Hepatocyte (in vitro differentiated cells): ENCODE results near the gene SURF1. TPM values are rescaled to one million over a fixed set of nuclear protein-coding genes. Genes with fewer than 3 reads are reported as not detected.
"Not testable (repeated sequence)": the region's sequence is repeated elsewhere in the genome, so short reads cannot be mapped to it uniquely, and the experiment has no call there.

ENCODE experiments used
- DNase-seq: peaks from one replicate; pipeline ENCODE4 v3.0.0-alpha.2; 2016; ENCODE audit warnings: low spot score
- H2AFZ ChIP-seq: fragments of 200-600 bp; sonication (generic); 2 replicates; pipeline ENCODE4 v1.6.0; 2016; ENCODE audit warnings: antibody characterized with exemption, mild to moderate bottlenecking
- H3K27ac ChIP-seq: fragments of 200-600 bp; sonication (generic); 2 replicates; pipeline ENCODE4 v1.5.1; 2016; ENCODE audit warnings: mild to moderate bottlenecking
- H3K27me3 ChIP-seq: fragments of 200-600 bp; sonication (generic); 2 replicates; pipeline ENCODE4 v1.6.1; 2016
- H3K36me3 ChIP-seq: fragments of 200-600 bp; sonication (generic); replicated peaks from 2 replicates; pipeline ENCODE4 v1.5.1; 2016; ENCODE audit warnings: low read depth; ENCODE audit not compliant: insufficient read depth
- H3K4me1 ChIP-seq: fragments of 200-600 bp; sonication (generic); 2 replicates; pipeline ENCODE4 v1.5.1; 2016; ENCODE audit warnings: mild to moderate bottlenecking, moderate library complexity; ENCODE audit not compliant: insufficient read depth
- H3K4me2 ChIP-seq: fragments of 200-600 bp; sonication (generic); 2 replicates; pipeline ENCODE4 v1.6.0; 2016
- H3K4me3 ChIP-seq: fragments of 200-600 bp; sonication (generic); 2 replicates; pipeline ENCODE4 v1.5.1; 2016; ENCODE audit warnings: mild to moderate bottlenecking
- H3K79me2 ChIP-seq: fragments of 200-600 bp; sonication (generic); 2 replicates; pipeline ENCODE4 v1.6.0; 2017; ENCODE audit warnings: mild to moderate bottlenecking
- H3K9me2 ChIP-seq: fragments of 200-600 bp; sonication (generic); replicated peaks from 2 replicates; pipeline ENCODE4 v1.6.0; 2017; ENCODE audit warnings: mild to moderate bottlenecking; ENCODE audit not compliant: insufficient read depth
- H3K9me3 ChIP-seq: fragments of 200-600 bp; sonication (generic); 2 replicates; pipeline ENCODE4 v1.5.1; 2016; ENCODE audit warnings: low read depth, mild to moderate bottlenecking
- H4K20me1 ChIP-seq: fragments of 200-600 bp; sonication (generic); 2 replicates; pipeline ENCODE4 v1.6.0; 2016; ENCODE audit warnings: mild to moderate bottlenecking; ENCODE audit not compliant: insufficient read depth, poor library complexity, severe bottlenecking
- CTCF ChIP-seq: fragments of 200-600 bp; sonication (generic); IDR thresholded peaks from 2 replicates; pipeline ENCODE4 v1.5.1; 2016; ENCODE audit warnings: antibody characterized with exemption, mild to moderate bottlenecking; ENCODE audit not compliant: poor library complexity
- EZH2 ChIP-seq: fragments of 200-600 bp; sonication (generic); IDR thresholded peaks from 2 replicates; pipeline ENCODE4 v1.6.1; 2016; ENCODE audit warnings: antibody characterized with exemption, mild to moderate bottlenecking, borderline replicate concordance
- EZH2phosphoT487 ChIP-seq: fragments of 200-600 bp; sonication (generic); IDR thresholded peaks from one replicate; pipeline ENCODE4 v1.6.1; 2018; ENCODE audit warnings: antibody characterized with exemption, mild to moderate bottlenecking, low read depth, moderate library complexity; ENCODE audit not compliant: unreplicated experiment, severe bottlenecking
- WGBS: methylation state at CpG from one replicate; pipeline ENCODE4 v1.1.6; 2016; ENCODE audit warnings: low lambda C conversion rate; ENCODE audit errors: missing lambda C conversion rate; 5-methylcytosine and 5-hydroxymethylcytosine counted together
- polyA plus RNA-seq: library from polyadenylated mRNA; unstranded; fragments of >200 nt; fragmentation: Nextera tagmentation; extraction: Ambion mirVana; gene quantifications from 2 replicates; pipeline ENCODE4 v1.2.1, GENCODE V29; 2016
- total RNA-seq: library from RNA; depleted of rRNA; stranded (reverse); fragments of >200 nt; gene quantifications from 2 replicates; pipeline ENCODE4 v1.2.3, GENCODE V29; 2014

SURF1 gene
- total and polyA plus RNA-seq, 2 experiments from 2014 or later = 37.4 to 76.5 TPM

DNA sequence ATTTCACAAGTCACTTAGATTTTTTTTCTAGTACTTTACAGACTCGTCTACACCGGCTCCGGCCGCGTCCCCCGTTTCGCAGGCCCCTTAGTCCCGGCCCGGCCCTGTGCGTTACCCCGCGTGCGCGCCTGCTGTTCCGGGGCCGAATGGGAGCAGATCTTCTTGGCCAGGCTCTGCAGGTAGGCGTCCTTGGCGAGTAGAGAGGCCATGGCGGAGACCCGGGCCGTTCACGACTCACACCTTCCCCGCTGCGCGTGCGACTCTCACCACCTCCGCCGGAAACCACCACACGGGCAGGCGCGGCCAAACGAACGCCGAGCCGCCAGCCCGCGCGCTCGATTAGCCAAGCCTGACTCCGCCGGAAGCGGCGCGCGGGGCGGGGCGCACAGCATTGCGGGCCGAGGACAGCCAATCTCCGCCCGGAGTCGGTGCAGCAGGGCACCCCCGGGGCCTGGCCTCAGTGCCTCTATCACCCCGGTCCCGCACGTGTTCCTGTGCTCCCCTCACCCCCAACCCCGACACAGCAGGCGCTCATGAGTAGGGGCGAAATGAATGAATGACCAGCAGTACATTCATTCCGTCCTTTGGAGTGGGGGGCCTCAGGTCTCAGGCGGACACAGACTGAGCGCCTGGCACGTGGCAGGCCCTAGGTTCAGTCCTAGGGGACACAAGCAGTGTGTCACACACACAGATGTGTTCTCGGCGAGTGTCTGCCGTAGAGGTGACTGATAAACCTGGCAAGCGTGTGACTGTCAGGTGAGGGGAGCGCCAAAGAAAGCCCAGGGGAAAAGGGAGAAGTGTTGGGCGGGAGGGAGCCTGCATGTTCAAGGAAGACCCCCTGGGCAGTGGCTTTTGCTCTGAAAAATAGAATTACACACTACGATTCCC lies 20.1 kb downstream of the SURF1 start, which contains the start of gene SURF6:
Gene SURF6, minus strand, starts transcription at position 265 of the 888 bp plus-strand sequence. Its CDS starts 56 bp downstream, at position 209.
- WGBS = 7% methylated on average over 69 of the region's 70 CpGs
- Histone ChIP-seq H3K4me3 (peak within 1 kb of the TSS; percentile 94), H3K9me2 (no peaks in the 10 kb centered on the region), H4K20me1 (no peaks in the 10 kb centered on the region), H3K27ac (peak within 1 kb of the TSS; percentile 84), H3K36me3 (no peaks in the 10 kb centered on the region), H2AFZ (peak within 1 kb of the TSS; percentile 70), H3K27me3 (no peaks in the 10 kb centered on the region), H3K4me1 (peaks cover 9% of the 10 kb centered on the region), H3K9me3 (no peaks in the 10 kb centered on the region), H3K79me2 (peaks cover 28% of the 10 kb centered on the region), H3K4me2 (peak within 1 kb of the TSS; percentile 90)
- peak; percentile 95 for DNase-seq
- no peak for TF ChIP-seq CTCF
- no peak for TF ChIP-seq EZH2phosphoT487
- no peak for TF ChIP-seq EZH2

- WGBS = 75% methylated on average over 11 of the region's 11 CpGs
- peak overlapping the region; percentile 94 for H3K4me3 ChIP-seq
- peak overlapping the region; percentile 90 for H3K4me2 ChIP-seq
- H3K9me3 ChIP-seq, H3K36me3 ChIP-seq, H3K4me1 ChIP-seq, H2AFZ ChIP-seq, DNase-seq, H3K9me2 ChIP-seq, H4K20me1 ChIP-seq, H3K27me3 ChIP-seq: not testable (repeated sequence)
- peak overlapping the region; percentile 84 for H3K27ac ChIP-seq
- H3K79me2 ChIP-seq = peaks cover 28% of the 10 kb centered on the region
These were observed 21.4 kb downstream of the SURF1 start for GRCh38 chr9:133334888-133335287.

DNA sequence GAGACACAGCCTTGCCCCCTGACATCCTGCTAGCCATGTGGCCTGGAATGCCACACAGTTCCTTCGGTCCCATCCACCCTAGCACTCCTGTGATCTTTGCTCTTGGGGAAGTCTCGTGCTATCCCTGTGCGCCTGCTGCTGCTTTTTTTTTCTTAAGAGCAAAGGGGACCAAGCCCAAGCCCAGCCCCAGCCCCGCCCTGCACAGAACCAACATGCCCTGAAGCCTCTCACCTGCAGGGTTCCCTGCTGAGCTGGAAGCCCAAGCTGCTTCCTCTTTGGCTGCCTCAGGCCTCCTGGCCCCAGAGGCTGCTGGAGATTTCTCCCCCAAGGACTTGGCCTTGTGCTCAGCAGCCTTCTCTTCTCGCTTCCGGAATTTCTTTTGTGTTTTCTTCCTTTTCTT lies 22.1 kb downstream of the SURF1 start:
- TF ChIP-seq CTCF = no peak
- TF ChIP-seq EZH2 = no peak
- no peak for TF ChIP-seq EZH2phosphoT487
- Histone ChIP-seq H3K4me2 (peak overlapping the region; percentile 90), H2AFZ (no peak overlapping the region), H3K27me3 (no peaks in the 10 kb centered on the region), H3K9me2 (no peaks in the 10 kb centered on the region), H3K79me2 (peaks cover 28% of the 10 kb centered on the region), H3K9me3 (no peaks in the 10 kb centered on the region), H3K4me3 (no peak overlapping the region), H3K36me3 (no peaks in the 10 kb centered on the region), H3K4me1 (peaks cover 9% of the 10 kb centered on the region), H3K27ac (peak overlapping the region; percentile 84), H4K20me1 (no peaks in the 10 kb centered on the region)
- 96% methylated on average over 6 of the region's 6 CpGs for WGBS
- DNase-seq = peak; percentile 76

DNA sequence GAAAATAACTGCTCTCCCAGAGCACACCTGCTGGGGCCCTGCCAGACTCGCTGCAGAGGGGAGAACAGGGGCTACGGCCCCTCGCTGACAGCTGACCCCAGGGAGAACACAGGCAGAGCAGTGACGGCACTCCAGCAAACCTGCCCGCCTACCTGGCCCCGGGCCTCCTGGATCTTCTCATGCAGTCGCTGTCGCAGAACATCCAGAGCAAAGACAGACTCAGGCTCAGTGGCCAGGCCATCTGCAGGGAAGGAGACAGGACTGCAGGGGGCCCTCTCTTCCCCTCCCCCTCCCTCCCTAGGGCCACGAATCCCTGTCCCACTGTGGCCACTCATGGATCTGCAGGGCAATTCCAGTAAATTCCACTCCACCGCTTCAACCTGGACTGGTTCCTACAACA lies 22.7 kb downstream of the SURF1 start:
- no peaks in the 10 kb centered on the region for H3K27me3 ChIP-seq
- peaks cover 28% of the 10 kb centered on the region for H3K79me2 ChIP-seq
- DNase-seq = no peak
- H4K20me1 ChIP-seq = no peaks in the 10 kb centered on the region
- no peak overlapping the region for H3K4me3 ChIP-seq
- no peak overlapping the region for H3K4me2 ChIP-seq
- H3K4me1 ChIP-seq = peaks cover 9% of the 10 kb centered on the region
- peak overlapping the region; percentile 77 for H3K27ac ChIP-seq
- TF ChIP-seq EZH2phosphoT487 (no peak), EZH2 (no peak), CTCF (no peak)
- H2AFZ ChIP-seq = no peak overlapping the region
- no peaks in the 10 kb centered on the region for H3K9me2 ChIP-seq
- no peaks in the 10 kb centered on the region for H3K36me3 ChIP-seq
- H3K9me3 ChIP-seq = no peaks in the 10 kb centered on the region
- WGBS = 95% methylated on average over 10 of the region's 10 CpGs
